ENCODE results near the gene RANBP10.

The RANBP10 gene

DNA sequence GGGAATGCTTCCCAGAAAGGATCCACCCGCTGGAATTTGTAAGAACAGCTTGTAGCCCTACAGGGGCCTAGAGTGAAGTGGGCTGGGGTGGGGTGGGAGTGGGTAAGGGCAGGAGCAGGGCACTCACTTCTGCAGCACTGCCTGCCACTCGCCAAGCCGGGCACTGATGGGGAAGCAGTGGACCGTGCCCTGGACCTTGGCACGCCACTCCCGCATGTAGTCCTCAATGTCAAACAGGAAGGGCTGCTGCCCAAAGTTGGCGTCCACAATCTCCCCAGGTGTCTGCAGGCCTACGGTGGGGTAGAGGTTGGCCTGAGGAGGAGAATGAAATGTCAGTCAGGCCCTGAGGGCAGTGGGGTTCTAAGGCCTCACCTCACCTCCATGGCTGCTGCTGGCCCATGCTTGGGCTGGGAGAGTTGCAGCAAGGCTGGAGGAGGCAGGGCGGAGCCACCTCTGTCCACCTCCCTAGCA is 71.6 kb downstream of the RANBP10 start:
- no peak for DNase-seq

DNA sequence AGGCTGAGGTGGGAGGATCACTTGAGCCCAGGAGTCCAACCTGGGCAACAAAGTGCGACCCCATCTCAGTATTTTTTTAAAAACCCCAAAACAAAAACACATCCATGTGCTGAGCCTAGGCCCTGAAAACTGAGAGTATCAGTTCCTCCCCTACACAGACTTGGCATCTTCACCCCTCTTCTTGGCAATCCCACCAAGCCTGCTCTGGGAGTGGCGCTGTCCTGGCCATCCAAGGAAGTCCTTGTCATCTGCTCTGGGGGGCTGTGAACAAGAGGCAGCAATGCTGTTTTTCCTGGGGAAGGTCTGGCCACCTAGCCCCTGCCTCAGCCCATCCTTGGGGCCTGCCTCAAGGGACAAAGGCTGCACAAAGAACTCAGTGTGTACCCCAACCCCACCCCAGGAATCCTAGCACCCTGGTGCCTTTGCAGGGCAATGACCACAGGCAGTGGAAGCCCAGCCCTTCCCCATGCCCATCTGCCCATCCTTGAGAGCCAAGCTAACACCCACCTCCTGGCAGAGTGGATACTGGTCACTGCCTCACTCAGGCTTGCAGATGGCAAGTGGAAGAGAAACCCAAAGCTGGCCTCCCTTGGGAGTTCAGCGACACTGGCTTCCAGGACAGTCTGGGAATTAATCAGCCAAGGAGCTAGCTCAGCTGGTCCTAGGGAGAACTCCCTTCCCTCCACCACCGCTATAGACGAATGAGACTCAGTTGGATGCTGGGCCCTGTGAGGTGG is 72.5 kb downstream of the RANBP10 start:
- no peak for DNase-seq

DNA sequence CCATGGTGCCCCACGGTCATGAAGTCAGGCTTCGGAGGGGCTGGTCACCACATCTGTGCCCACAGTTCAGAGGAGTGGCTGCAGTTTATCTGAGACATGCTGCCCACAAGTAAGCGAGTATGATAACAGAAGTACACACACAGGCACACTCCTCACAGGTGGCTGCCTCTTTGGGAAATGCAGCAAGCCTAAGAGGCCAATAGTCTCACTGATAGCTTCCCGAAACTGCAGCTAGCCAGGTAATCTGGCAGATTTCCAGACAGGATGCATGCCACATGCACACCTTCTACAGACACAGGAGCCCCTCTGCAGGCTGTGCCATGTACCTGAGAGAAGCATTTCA is 74.6 kb downstream of the RANBP10 start:
- DNase-seq, result no peak

DNA sequence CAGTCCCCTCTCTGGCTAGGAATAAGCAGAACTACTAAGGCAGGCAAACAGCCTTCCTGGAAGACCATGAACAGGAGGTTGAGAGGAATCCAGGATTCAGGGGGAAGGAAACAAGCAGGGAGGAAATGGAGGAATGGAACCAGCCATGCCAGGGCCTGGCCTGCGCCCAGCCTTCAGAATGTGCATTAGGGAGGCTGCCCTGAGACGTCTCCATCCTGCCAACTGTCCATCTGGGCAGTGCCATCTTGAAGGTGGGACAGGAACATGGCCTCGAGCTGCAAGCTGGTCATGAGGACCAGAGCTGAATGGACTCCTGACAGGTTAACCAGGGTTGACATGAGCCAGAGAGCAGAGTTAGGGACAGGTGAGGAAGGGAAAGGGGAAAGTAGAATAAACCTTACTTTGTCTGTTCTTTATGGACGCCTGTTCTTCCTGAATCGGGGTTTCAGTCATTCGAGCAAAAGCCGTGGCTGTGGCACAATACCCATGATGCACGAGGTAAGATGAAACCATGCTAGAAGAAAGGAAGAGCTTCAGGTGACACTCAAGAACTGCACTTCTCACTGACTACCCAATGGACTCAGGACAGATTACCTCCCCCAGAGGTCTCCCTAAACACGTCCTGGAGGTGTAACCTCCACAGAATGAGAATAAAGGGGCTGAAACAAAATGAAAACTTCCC is 75.1 kb downstream of the RANBP10 start:
- DNase-seq, result no peak

DNA sequence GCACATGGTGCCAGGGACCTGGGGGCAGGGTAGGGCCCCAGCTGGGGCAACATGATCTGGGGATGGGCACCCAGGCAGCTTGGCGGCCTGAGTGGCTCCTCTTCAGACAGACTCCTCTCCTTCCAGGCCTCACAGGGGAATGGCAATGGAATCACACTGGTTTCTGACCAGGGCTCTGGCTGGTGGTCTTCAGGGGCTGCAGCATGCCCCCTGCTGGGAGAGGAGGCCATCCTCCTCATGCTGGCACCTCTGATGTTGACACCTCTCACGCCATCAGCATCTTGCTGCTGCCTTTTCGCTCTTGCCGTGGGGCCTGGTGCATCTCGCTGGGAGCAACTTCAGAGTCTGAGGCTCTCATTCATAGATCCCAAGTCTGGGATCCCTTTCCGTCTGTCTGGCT is 76.0 kb downstream of the RANBP10 start:
- no peak for DNase-seq

DNA sequence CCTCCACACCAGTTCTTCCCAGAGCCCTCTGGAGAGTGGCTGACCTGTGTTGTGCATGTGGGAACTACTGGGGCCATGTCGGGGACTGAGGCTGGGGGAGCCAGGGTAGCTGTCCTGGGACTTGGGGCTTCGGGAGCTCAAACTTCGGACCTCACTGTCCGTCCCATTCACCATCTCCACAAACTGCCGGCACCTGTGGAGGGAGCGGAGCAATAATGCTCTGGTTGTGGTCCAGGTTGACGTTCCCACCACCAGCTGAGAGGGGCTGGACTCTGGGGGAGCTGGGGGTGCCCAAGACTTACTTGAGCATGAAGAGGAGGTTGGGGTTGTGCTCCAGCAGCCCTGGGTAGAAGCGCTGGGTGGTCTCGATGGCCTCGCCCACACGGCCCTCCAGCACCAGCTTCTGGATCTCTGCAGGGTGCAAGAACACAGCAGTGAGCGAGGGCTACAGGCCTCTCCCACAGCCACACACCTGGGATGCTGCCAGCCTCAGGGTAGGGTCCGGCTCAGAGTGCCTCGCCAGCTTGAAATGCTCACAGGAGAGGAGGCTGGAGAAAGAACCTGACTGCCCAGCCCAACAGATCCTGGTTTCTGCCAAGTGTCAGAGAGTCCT is 76.6 kb downstream of the RANBP10 start:
- no peak for DNase-seq

DNA sequence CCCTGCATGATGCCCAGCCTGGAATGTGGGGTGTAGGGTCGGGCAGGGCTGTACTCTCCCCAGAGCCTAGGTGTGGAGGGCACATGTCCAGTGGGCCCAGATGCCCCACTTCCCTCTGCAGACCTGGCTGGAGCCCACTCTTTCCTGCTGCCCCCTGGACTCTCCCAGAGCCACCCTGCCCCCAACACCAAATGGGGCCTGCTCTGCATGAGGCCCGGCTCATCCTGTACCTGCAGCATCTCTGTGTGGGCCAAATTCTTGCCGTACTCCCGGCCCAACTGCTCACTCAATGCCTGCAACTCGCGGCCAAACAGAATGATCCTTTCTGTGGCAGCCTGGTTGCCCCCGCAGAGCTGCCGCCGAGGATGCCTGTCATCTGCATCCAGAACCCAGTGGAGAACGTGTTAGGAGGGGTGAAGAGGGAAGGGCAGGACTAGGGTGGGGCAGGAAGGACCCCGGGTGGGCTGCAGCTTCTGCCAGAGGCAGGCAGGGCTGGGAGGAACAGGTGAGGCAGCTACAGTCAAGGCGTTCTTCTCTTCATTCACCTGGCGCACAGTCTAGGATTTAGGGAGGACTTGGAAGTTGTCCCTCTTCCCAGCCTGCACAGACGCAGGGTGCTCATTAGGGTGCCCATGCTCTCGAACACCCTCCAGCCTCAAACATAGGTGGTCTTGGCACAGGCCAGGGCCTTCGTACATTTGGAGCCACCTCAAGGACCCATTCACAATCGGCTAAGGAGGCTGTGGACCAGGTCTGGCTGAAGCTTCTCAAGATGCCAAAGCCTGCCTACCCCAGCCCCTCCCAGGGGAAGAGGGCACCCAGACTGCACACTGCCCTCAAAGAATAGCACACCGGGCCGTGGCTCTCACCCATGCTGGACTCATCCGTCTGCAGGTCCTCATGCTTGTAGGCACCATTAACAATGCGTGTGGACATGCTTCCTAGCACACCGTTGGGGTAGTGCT is 78.6 kb downstream of the RANBP10 start:
- DNase-seq, result no peak

DNA sequence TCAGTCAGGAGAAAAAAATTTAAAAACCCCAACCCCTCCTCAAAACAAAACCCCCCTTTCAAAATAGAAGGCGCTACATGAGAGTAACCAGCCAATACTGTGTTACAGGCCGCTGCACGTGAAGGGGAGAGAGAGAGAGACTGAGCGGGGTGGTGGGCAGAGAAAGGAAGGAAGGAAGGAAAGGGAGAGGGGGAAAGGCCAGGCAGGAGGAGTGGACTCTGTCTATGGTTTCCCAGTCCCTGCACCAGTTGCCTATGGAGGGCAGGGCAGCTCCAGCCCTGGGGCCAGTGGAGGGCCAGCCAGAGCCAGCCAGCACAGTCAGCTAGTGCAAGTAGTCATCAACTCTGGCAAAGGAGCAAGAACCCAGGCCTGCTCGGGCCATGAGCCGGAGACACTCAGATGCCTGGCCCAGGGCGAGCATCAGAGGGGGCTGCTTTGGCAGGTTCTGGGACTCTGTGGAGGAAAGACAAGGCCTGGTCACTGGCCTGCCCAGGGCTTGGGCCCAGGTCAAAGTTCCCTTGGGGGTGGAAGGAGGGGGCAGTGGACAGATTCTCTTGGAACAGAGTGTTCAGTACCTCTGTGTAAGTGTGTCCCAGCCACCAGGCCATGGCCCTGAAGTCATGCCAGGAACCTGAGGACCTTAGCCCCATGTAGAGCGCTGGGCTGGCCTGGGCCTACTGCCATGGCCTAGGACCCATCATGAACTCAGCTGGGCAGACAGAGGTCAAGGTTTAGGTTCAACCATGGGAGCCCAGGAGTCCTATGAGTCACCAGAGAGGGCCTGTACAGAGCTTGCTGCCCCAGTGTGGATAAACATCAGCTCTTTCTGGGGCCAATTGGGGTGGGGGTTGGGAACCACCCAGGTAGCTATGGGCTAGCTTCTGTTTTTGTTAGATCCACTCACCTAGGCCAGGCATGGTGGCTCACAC is 80.0 kb downstream of the RANBP10 start:
- DNase-seq, result no peak

DNA sequence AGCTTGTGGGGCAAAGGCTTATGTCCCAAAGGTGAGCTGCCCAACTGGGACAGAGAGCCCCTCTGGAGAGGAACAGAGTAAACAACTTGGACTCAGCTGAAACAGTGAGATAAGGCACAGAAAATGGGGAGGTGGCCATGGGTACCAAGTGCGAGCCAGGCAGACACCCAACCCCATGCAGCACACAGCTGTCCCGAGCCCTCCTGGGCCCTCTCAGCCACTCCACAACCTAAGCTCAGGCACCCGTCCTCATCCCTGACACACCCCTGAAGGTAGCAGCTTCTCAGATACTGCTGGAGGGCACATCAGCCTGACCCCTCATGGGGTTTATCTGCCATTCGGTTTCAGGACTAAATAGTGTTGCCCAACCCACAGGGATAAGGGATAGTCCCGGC is 82.5 kb downstream of the RANBP10 start:
- DNase-seq, result no peak

DNA sequence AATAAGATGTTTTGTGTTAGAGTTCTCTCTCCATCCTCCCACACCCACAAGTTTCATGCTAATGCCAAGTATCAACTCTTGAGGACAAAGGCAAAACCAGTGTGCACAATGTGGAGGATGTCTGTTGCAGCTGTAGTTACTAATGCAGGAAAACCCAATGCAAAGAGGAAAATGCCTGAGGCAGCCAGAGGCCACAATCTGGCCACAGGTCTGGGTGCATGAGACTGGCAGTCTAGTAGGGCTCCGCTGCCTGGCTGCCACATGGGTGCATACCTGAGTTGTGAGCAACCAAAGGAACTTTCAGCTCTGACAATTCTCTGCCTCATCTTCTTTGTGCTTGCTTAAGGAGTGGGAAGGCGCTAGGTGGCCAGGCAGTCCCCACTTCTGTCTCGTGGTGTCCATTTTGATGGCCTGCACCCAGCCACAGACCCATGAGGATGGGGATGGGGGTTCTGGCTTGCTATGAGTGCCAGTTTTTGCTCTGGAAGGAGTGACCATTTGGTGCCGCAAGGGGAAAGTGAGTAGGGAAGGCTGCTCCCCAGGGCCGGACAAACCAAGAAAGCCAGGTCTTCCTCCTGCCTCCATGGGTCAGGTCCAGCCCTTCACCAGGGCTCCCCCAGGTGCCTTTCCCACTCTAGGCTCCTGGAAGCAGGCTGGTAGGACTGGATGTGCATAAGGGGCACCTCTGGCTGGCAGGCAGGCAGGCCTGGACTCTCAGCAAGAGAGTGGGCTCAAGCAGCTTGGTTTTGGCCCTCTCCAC is 83.0 kb downstream of the RANBP10 start:
- DNase-seq, result peak; percentile 94

DNA sequence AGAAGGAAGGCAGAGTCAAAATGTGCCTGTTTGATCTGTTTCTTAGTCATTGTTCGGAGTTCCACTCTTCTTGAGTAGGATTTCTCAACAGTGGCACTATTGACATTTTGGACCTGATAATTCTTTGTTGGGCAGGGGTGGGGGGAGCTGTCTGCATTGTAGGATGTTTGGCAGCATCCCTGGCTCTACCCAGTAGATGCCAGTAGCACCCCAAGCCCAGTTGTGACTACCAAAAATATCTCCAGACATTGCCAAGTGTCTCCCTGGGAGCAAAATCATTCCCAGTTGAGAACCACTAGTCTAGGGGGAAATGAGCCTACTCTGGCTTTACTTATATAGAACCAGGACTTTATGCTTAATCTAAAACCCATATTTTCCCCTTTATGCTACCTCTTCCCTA is 86.1 kb downstream of the RANBP10 start:
- DNase-seq, result no peak

DNA sequence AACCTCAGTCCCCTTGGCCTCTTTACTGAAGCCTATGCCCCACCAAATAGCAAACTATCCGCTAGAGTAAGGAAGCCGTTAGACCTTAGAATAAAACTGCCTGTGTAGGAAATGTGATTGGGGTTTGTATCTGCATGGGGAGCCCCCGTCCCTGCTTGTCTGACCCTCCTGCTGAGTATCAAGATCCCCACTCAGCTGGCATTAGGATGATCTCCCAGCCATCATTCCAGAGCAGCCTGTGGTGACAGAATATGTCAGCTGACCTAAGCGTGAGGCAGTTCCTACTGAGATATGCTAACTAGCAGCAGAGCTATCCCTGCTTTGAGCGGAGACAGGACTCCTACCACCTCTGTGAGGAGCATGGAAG is 86.6 kb downstream of the RANBP10 start:
- peak; percentile 63 for DNase-seq

DNA sequence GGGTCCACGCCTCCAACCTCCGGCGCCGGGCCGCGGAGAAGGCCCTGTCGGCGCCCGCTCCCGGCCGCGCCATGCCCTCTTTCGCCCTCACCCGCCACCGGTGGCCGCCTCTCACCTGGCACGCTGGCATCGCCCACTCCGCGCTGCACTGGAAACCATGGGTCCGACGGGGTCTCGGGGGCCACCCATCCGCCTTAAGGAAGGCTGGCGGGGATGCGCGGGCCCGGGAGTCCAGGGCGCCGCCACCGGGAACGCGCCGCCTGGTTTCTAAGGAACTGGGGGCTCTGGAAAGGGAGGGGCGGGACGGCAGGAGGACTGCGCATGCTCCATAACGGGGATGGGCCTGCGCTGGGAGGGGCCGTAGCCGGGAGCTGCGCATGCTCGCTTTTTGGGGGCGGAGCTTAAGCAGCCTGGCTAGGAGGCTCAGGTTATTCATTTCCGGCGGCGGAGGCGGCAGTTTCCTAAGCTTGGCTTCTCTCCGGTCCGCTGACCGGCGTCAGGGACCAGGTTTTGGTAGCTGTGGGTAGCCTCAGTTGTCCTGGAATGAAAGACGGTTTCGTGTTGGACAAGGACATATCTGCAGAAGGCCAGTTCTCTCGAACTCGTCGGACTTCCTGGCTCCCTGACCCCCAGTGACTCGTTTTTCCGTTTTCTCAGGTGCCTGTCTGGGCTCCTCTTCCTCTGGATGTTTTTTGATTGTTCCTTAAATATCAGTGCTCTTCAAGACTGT is 87.1 kb downstream of the RANBP10 start, which contains the start of gene GFOD2:
Gene GFOD2, minus strand, starts transcription at position 269 of the 730 bp plus-strand sequence. CDS start 33,601 bp downstream, outside the sequence.
- peak; percentile 94 for DNase-seq

DNA sequence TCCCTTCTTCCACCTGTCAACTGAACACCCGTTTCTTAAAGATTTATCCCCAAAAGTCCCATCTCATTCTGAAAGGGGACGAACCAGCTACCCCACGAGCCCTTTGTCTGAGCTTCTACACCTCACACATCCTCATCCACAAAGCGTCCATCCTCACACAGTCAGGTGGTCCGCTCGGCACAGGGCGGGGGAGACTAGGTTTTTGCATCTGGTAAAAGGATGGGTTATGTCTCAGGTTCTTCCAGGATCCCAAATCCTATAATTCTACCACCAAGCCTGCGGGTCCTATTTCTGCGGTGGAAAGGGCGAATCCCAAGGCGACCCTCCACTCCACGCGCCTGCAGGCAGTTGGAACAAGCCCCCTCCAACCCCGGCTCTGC is 87.7 kb downstream of the RANBP10 start:
- peak; percentile 12 for DNase-seq

DNA sequence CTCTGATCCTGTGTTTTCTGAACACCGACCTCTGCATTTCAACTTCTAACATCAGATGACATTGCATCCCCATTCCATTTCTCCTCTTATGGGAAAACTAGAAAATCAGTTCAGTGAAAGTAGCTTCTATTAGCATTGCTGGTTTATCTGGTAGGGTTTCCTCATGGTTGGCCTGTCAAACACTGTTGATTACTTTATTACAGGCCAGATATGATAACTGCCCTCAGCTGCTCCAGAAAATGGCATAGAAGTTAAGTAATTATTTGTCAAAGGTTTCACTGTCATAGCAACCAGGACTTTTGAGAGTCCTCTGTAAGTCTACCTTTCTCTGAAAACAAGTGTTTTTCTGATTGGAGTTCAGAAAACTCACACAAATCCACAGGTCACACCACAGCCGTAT is 90.3 kb downstream of the RANBP10 start:
- no peak for DNase-seq

DNA sequence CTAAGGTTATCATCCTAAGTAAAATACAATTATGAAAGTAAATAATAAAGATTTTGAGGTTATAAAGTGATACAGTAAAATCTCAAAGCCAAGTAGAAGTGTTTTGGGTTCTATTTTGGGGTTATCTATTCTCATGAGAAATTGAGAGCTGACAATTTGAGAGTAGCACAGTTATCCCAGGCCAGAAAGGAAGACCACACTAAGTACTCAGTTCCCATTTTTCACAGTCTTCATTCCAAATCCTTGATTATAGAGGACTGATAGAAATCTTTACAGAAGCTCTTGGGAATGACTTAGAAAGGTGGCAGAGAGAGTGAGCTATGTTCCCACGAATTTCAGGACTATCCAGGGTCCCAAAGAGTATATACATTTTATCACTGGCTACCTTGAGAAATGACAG is 91.8 kb downstream of the RANBP10 start:
- DNase-seq, result no peak

DNA sequence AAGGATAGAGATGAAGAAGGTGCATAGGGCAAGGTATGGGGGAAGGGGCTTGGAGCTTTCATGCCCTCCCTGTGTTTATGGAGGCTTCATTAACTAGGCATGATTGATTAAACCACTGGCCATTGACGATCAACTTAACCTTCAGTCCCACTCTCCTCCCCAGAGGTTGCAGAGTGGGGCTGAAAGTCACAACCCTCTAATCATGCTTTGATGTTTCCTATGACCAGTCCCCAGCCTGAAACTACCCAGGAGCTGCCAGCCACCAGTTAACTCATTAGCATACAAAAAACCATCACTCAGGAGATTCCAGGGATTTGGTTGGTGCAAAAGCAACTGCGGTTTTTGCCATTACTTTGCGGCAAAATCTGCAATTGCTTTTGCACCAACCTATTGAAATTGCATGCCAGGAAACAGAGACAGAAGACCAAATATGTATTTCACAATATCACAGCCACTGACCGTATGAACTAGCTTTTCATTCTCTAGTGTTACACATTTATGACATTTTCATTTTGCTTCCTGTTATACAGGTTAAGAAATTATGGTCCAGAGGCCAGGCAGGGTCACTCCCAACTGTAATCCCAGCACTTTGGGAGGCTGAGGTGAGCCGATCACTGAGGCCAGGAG is 92.6 kb downstream of the RANBP10 start:
- no peak for DNase-seq

DNA sequence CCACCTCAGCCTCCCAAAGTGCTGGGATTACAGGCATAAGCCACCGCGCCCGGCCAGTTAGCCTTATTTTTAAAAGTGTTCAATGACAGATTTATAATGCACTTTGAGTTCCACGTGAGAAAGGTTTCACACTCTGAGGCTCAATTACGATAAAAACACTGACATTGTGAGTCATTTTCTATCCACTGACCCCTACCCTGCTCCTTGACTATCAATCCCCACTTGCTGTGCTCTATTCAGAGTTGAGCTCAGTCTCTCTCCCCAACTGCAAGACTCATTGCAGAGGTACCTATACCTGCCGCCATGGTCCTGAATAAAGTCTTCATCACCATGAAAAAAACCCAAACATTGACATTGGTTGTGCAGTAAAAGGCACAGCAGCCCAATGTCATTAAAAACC is 95.8 kb downstream of the RANBP10 start:
- no peak for DNase-seq

DNA sequence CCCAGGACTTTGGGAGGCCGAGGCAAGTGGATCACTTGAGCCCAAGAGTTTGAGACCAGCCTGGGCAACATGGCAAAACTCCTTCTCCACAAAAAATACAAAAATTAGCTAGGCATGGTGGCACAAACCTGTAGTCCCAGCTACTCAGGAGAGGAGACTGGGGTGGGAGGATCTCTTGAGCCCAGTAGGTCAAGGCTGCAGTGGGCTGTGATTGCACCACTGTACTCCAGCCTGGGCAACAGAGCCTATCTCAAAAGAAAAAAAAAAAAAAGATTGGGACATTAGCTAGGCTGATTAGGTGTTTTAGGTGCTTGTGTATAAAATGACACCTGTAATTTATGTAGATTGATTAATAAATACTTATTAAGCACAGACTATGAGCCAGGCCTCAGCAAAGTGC is 97.3 kb downstream of the RANBP10 start:
- no peak for DNase-seq

DNA sequence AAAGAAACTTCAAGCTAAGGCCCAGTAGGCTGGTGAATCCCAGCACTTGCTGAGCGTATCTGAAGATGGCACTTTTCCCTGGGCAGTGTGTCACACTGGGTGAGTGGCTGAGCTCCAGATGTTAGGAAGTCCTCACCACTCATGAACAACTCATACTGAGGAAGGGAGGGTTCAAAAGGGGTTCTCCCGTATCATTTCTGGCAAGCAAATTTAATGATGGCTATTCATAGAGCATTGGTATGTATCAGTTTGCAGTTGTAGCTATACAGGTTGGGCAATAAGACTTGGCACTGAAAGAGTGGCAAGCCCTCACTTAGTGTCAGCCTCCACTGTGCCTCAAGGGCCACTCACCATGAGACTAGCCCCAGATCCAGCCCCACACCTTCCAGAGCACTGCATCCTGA is 98.0 kb downstream of the RANBP10 start:
- DNase-seq, result peak; percentile 43

Measured in EL (cell line).